Measurements from ENCODE around the gene ELOVL5.
"Not testable (repeated sequence)": the region's sequence is repeated elsewhere in the genome, so short reads cannot be mapped to it uniquely, and the experiment has no call there.

The ELOVL5 gene

DNA sequence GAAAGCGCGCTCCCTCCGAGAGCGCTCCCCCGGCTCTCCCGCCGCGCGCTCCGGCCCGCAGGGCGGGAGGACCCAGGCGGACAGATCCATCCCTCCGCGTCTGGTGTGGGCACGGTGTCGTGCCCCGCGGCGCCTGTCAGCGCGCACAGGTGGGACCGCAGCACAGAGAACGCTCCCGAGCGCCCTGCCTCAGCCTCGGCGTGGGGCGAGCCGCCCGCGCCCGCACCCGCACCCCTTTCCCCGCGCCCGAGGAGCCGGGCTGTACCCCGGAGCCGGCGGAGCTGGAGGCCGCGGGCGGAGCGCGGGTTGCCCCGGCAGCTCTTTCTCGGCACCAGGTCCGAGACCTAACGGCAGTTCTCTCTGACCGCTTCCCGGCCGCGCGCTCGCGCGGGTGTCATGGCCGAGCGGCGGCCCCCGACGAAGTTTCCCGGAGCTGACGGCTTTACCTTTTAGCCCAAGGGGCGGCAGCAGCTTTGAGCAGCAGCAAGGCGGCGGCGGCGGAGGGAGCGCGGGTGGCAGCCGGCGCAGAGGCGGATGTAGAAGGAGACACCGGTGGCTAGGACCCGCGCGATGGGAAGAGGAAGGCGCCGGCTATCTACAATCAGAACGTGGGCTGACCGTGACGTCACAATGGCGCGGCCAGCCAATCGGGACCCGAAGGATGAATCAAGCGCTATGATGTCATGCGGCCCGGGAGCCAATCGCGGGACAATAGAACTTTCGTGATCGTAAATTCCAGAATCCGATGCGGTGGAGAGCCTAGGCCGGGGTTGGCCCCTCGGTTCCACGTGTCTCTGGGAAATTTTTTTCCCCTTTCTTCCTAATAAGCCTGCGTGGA is at the start of gene ELOVL5:
Gene ELOVL5, minus strand, starts transcription at position 580 of the 838 bp plus-strand sequence. CDS start 53,251 bp downstream, outside the sequence.
- DNase-seq (ENCODE audit: low spot score): peak; percentile 90

DNA sequence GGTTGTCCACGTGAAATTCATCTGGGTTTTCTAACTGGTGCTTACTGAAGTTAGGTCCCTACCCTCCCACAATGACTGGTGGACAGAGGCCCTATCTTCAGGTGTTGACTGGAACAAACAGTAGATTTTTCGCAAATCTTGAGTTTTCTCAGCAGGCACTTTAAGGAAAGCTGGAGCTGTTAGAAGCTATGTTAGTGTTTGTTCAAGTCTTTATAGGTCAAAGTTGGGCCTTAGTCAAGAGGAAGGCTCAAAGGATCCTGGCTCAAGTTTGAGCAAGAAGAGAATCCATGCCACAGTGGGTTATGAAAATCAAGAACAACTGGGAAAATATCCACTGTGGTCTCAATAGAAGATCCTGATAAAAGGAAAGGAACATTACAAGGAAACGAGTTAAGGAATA is 48.5 kb upstream of the ELOVL5 start:
- DNase-seq (ENCODE audit: low spot score): no peak

GRCh38 chr6:53395986-53396385 is 47.2 kb upstream of the ELOVL5 start:
- DNase-seq (ENCODE audit: low spot score): no peak

GRCh38 chr6:53394704-53395103 is 46.0 kb upstream of the ELOVL5 start:
- DNase-seq (ENCODE audit: low spot score): no peak

GRCh38 chr6:53391170-53391569 is 42.4 kb upstream of the ELOVL5 start:
- no peak for DNase-seq (ENCODE audit: low spot score)

GRCh38 chr6:53390010-53390409 is 41.3 kb upstream of the ELOVL5 start:
- DNase-seq (ENCODE audit: low spot score): no peak

DNA sequence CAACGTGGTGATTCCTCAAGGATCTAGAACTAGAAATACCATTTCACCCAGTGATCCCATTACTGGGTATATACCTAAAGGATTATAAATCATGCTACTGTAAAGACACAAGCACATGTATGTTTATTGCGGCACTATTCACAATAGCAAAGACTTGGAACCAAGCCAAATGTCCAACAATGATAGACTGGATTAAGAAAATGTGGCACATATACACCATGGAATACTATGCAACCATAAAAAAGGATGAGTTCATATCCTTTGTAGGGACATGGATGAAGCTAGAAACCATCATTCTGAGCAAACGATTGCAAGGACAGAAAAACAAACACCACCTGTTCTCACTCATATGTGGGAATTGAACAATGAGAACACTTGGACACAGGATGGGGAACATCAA is 39.9 kb upstream of the ELOVL5 start:
- DNase-seq (ENCODE audit: low spot score): not testable (repeated sequence)

GRCh38 chr6:53382421-53382820 is 33.7 kb upstream of the ELOVL5 start:
- no peak for DNase-seq (ENCODE audit: low spot score)

DNA sequence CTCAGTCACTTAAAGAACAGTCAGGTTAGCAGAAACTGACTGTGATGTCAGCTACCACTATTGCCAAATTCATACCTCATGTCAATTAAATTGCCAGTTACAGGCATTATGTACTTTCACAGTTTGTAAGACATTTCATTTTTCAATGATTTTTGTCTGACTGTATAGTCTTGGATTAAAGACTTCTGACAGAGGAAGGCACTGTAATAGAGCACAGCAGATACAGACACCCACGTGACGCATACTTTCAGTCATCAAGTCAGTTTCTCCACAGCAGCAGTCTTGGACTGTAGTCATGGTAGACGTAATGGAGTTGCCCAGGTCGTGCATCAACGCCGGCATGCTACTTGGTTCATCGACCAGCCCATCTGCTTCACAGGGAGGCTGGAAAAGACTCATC is 29.5 kb upstream of the ELOVL5 start:
- no peak for DNase-seq (ENCODE audit: low spot score)

- DNase-seq (ENCODE audit: low spot score): no peak
Observed at GRCh38 chr6:53377793-53378192, 29.0 kb upstream of the ELOVL5 start.

DNA sequence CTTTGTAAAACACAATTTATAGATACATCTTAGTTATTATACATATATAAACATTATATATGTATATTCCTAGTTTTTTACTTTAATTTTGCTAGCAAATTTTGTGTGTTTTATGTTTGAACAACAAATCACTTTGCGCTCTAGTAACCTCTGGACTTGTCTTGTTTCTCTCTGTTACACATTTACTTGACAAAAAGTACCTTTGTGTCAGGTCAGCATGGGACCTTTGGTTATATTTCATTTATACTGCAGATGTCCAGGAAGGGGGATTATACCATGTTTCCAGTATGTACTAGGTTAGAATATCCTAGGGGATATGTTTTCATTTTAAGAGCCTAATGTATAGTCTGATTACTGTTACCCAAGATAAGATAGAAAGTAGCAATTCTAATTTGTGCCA is 28.5 kb upstream of the ELOVL5 start:
- no peak for DNase-seq (ENCODE audit: low spot score)

GRCh38 chr6:53376661-53377226 is 28.0 kb upstream of the ELOVL5 start:
- no peak for DNase-seq (ENCODE audit: low spot score)

- no peak for DNase-seq (ENCODE audit: low spot score)
Observed at GRCh38 chr6:53375847-53376246, 27.1 kb upstream of the ELOVL5 start.

GRCh38 chr6:53373638-53374037 is 24.9 kb upstream of the ELOVL5 start:
- DNase-seq (ENCODE audit: low spot score): no peak

GRCh38 chr6:53369876-53370515 is 21.2 kb upstream of the ELOVL5 start:
- peak; percentile 1 for DNase-seq (ENCODE audit: low spot score)

DNA sequence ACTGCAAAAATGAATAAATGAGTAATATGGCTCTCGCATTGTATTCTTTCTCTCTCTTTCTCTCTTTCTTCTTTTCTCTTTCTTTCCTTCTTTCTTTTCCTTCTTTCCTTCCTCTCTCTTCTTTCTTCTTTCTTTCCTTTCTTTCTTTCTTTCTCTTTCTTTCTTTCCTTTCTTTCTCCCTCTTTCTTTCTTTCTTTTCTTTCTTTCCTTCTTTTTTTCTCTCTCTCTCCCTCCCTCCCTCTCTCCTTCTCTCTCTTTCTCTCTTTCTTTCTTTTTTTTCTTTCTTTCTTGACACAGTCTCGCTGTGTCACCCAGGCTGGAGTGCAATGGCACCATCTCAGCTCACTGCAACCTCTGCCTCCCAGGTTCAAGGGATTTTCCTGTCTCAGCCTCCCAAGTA is 20.3 kb upstream of the ELOVL5 start:
- no peak for DNase-seq (ENCODE audit: low spot score)

GRCh38 chr6:53366128-53366641 is 17.4 kb upstream of the ELOVL5 start:
- DNase-seq (ENCODE audit: low spot score): no peak

DNA sequence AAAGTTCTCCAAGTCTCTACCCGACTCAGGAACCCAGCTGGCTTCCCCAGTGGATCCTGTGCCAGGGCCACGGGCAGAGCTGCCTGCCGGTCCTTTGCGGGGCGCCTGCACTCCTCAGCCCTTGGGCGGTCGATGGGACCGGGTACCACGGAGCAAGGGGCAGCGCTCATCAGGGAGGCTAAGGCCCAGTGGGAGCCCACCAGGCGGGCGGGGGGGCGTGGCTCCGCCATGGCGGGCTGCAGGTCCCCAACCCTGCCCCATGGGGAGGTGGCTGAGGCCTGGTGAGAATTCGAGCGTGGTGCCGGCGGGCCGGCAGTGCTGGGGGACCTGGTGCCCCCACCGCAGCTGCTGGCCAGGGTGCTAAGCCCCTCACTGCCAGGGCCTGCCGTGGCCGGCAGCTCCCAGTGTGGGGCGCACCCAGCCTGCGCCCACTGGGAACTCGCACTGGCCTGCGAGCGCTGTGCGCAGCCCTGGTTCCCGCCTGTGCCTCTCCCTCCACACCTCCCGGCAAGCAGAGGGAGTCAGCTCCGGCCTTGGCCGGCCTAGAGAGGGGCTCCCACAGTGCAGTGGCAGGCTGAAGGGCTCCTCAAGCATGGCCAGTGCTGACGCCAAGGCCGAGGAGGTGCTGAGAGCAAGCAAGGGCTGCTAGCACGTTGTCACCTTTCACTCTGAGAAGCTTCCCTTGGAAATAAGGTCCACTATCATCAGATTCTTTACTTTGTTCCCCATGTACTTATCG is 14.8 kb upstream of the ELOVL5 start:
- DNase-seq (ENCODE audit: low spot score): no peak

DNA sequence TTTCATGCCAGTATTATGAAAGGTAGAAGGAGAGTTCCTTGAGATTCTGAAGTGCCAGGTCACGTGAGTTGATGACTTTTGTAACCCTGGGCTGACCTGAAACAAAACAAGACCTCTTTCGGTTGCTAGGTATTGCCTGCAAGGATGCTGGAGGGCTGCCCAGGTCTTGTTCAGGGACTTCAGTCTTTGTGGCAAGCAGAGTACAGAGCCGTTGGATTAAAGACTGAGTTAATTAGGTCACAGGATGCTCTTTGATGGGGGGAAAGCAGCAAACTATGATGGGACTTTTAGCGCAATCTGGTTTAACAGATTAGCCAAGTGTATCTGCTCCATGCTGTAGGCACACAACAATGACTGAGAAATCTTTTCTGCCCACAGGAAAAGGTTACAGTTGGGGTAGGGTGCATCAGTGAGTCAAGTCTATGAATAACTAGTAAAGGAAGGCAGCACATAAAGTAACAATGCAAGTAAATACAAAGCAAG is 12.8 kb upstream of the ELOVL5 start:
- no peak for DNase-seq (ENCODE audit: low spot score)

DNA sequence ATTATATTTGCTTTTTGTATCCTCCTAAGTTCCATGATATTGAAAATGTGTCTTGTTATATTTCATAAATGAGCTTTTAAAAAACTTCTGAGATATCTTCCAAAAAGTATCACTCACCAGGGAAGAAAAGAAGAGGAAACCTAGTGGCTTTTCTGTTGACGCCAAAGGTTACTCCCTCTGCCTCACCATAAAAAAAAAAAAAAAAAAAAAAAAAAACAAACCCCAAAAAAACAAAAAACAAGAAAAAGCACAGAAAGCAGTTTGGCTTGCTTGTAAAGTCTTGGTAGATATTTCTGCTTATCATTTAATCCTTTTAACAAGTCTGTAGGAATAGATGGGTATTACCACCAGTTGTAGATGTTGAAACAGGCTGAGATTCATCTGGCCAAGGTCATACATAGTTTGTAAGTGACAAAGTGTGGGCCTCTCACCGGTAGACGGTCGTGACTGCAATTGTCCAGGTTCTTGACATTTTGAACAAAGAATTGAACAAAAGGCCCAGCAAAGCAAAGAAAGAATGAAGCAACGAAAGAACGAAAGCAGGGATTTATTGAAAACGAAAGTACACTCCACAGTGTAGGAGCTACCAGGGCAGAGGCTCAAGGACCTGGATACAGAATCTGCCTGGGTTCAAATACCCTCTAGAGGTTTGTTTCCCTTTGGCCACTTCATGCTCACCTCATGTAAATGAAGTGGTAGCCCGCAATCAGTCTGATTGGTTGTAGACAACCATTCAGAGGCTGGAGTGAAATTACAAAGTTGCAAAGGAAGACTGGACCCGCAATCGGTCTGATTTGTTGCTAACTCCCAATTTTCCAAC is 11.6 kb upstream of the ELOVL5 start:
- DNase-seq (ENCODE audit: low spot score): peak; percentile 9

- DNase-seq (ENCODE audit: low spot score): no peak
Observed at GRCh38 chr6:53359843-53360092, 11.0 kb upstream of the ELOVL5 start.

Data from SW480 (cell line).